ELR (cell line): ENCODE data around the gene IL20RB.

ENCODE experiments used
- DNase-seq: peaks from one replicate; pipeline ENCODE4 v3.0.0-alpha.2; 2015; ENCODE audit warnings: low read depth

IL20RB gene

DNA sequence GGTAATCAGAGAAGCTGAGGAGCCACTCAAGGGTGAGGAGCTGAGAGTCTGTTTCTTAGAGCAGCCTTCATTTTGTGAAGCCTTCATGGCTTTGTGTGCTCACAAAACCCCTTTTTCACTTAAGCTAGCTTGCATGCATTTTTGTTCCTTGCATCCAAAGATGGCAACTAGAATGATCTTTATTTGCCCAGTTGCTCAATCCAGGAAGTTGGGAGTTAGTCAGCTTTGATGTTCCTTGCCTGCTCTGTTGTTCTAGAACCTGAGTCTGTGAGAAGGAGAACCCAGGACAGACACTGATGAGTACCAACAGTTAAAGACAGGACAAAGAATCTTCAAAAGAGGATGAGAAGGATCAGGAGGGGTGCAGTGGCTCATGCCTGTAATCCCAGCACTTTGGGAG is 81.8 kb downstream of the IL20RB start:
- no peak for DNase-seq

DNA sequence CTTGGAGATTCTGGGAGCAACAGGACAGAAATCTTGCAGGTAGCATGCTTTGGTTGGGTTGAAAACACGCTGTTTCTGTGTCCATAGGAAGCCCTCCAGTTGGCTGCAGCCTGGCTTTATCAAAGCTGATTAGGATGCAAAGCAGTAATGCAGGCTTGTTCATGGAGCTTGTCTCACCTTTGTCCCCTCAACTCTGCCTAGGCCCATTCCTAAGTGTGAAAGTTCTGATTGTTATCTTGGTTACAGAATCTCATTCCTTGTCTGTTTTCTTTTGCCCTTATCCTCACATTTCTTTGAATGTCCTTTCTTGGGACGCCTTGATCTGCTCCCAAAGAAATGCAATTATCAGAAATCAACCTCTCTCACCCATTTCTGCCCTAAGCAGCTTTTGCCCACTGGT is 83.5 kb downstream of the IL20RB start:
- DNase-seq: no peak

DNA sequence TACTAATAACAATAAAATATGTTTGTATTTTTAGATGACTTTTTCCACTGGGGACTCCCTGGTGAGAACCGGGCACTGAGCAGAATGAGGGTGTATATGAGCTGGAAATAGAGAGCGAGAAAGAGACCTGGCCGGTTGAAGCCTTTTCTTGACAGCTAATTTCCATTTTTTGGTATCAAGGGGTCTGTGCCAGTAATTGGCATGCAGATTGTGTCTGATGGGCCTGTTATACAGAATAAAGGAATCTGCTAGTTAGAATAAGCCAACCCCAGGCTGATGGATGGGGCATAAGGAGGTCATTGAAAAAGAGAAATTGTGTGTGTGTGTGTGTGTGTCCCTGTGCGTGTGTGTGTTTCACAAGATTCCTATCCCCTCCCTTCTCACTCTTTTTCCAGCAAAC is 83.9 kb downstream of the IL20RB start:
- DNase-seq: no peak

DNA sequence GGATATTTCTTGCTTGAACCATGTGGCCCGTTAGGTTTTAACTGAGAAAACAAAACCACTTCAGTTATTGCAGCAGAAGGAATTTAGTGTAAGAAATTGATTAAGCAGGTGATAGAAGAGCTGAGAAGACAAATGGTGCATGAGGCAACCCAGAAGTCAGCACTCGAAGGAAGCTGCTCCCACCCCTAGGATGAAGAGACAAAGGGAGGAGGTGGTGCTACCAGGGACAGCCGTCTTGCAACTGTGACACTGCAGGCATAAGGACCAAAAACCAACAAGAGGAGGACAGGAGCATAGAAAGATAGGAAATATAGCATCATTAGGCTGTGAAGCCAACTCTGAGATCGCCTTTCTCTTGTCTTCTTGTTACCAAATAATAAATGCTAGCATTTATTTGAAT is 89.0 kb downstream of the IL20RB start:
- no peak for DNase-seq

DNA sequence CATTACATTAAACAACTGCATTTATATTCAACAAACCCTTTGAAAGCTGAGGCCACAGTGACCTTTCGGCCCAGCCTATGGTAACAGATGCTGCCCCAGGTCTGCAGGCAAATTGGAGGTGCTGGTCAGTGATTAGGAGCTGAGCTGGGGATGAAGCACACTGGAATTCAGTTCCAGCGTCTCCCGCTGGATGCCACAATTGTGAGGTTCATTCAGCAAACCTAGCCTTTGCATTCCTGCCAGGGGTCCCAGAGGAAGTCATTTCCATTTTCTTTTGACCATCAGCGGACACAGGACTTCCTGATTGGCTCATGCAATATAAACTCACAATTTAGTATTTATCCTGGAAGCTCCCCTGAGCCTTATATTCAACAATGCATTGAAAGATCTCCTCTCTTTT is 89.5 kb downstream of the IL20RB start:
- no peak for DNase-seq

DNA sequence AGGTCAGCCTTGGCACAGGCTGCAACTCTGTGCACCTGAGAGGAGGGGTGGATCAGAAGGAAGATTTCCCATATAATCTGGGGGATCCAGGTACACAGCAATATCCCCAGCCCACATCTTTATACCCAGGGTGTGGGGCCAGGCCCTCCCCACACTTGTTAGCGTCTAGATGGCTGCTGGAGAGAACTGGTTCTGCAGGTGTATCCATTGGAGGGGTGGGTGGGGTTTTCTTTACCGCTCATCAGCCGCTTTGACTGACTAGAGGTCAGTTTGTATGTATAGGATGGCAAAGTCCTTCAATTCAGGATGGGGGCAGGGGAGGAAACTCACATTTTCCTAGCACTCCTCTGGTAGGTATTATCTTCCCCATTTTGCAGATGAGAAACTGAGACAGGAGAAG is 92.5 kb downstream of the IL20RB start:
- no peak for DNase-seq

DNA sequence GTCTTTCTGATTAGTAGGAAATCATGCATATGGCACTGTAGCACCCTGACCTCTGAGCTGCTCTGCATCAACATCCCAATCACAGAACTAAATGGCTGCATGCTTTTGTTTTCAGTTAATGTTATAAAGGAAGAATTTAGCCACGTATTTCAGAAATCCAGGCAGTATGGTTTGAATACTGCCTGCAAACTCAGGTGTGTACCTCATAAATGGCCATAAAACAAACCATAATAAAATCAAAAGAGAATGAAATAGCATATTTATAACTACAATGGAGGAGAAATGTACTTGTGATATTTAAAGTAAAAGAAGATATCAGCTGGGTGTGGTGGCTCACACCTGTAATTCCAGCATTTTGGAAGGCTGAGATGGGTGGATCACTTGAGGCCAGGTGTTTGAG is 94.5 kb downstream of the IL20RB start:
- no peak for DNase-seq
